ENCODE measurements around the gene MCM5.
"Not testable (repeated sequence)": the region's sequence is repeated elsewhere in the genome, so short reads cannot be mapped to it uniquely, and the experiment has no call there.

MCM5 gene

GRCh38 chr22:35434061-35434710, 34.2 kb downstream of the MCM5 start:
- ATAC-seq, result no peak

GRCh38 chr22:35435201-35435740, 35.3 kb downstream of the MCM5 start:
- ATAC-seq, result no peak

GRCh38 chr22:35436421-35436820, 36.5 kb downstream of the MCM5 start:
- ATAC-seq, result no peak

GRCh38 chr22:35437049-35437448, 37.1 kb downstream of the MCM5 start:
- ATAC-seq, result peak in 1 of 2 donors; percentile 25

GRCh38 chr22:35438673-35439364, 38.9 kb downstream of the MCM5 start:
- not testable (repeated sequence) for ATAC-seq

- ATAC-seq, result no peak
Measured at GRCh38 chr22:35439365-35439717, 39.4 kb downstream of the MCM5 start.

- no peak for ATAC-seq
Measured at GRCh38 chr22:35440129-35440528, 40.2 kb downstream of the MCM5 start.

GRCh38 chr22:35441489-35442100, 41.7 kb downstream of the MCM5 start:
- no peak for ATAC-seq

GRCh38 chr22:35442471-35442870, 42.5 kb downstream of the MCM5 start:
- ATAC-seq, result no peak

GRCh38 chr22:35443338-35443737, 43.4 kb downstream of the MCM5 start:
- no peak for ATAC-seq

- ATAC-seq, result no peak
Measured at GRCh38 chr22:35443790-35444684, 44.1 kb downstream of the MCM5 start.

GRCh38 chr22:35444685-35445399, 44.9 kb downstream of the MCM5 start:
- ATAC-seq, result no peak

- no peak for ATAC-seq
Measured at GRCh38 chr22:35445933-35446332, 46.0 kb downstream of the MCM5 start.

GRCh38 chr22:35446365-35446764, 46.4 kb downstream of the MCM5 start:
- no peak for ATAC-seq

GRCh38 chr22:35448523-35448922, 48.6 kb downstream of the MCM5 start:
- no peak for ATAC-seq

- no peak for ATAC-seq
Measured at GRCh38 chr22:35449829-35450689, 50.1 kb downstream of the MCM5 start.

- ATAC-seq, result no peak
Measured at GRCh38 chr22:35450824-35451569, 51.1 kb downstream of the MCM5 start.

GRCh38 chr22:35451592-35451991, 51.7 kb downstream of the MCM5 start:
- no peak for ATAC-seq

GRCh38 chr22:35452351-35452781, 52.4 kb downstream of the MCM5 start:
- no peak for ATAC-seq

All from activated CD4-positive, CD25-positive, alpha-beta regulatory T cell treated with anti-CD3 and anti-CD28 coated beads, Interleukin-2, amount 50 U/mL, for 24 hours (primary cell).